ENCODE measurements around the gene NCK1.

Gene NCK1

GRCh38 chr3:136882571-136882970 is 20.6 kb downstream of the NCK1 start:
- Mint-ChIP-seq H3K27ac (no peak overlapping the region), H3K27me3 (ENCODE audit: low read depth, poor library complexity) (no peaks in the 10 kb centered on the region), H3K36me3 (ENCODE audit: low read depth) (peaks cover 60% of the 10 kb centered on the region), H3K4me3 (no peak overlapping the region), H3K9me3 (peaks cover 44% of the 10 kb centered on the region), H3K4me1 (no peaks in the 10 kb centered on the region)
- no peak for TF ChIP-seq CTCF (IDR thresholded peaks at IDR 0.05)
- no peak for DNase-seq

GRCh38 chr3:136883967-136884720 is 22.1 kb downstream of the NCK1 start:
- H3K27ac Mint-ChIP-seq = no peak overlapping the region

GRCh38 chr3:136885357-136886213 is 23.6 kb downstream of the NCK1 start:
- DNase-seq = no peak
- Mint-ChIP-seq H3K4me1 (no peaks in the 10 kb centered on the region), H3K9me3 (peaks cover 39% of the 10 kb centered on the region), H3K36me3 (ENCODE audit: low read depth) (peaks cover 59% of the 10 kb centered on the region), H3K27me3 (ENCODE audit: low read depth, poor library complexity) (no peaks in the 10 kb centered on the region), H3K4me3 (no peak overlapping the region), H3K27ac (no peak overlapping the region)
- TF ChIP-seq CTCF (IDR thresholded peaks at IDR 0.05) = no peak

More at GRCh38 chr3:136883967-136884720, 22.1 kb downstream of the NCK1 start:
- DNase-seq = no peak
- H3K4me3 Mint-ChIP-seq = no peak overlapping the region
- H3K27me3 Mint-ChIP-seq (ENCODE audit: low read depth, poor library complexity) = no peaks in the 10 kb centered on the region
- H3K4me1 Mint-ChIP-seq = no peaks in the 10 kb centered on the region
- peaks cover 42% of the 10 kb centered on the region for H3K9me3 Mint-ChIP-seq
- peaks cover 60% of the 10 kb centered on the region for H3K36me3 Mint-ChIP-seq (ENCODE audit: low read depth)
- TF ChIP-seq CTCF (IDR thresholded peaks at IDR 0.05) = no peak

GRCh38 chr3:136889947-136890346 is 27.9 kb downstream of the NCK1 start:
- peaks cover 77% of the 10 kb centered on the region for H3K36me3 Mint-ChIP-seq (ENCODE audit: low read depth)
- TF ChIP-seq CTCF (IDR thresholded peaks at IDR 0.05) = no peak
- DNase-seq = no peak
- no peaks in the 10 kb centered on the region for H3K4me1 Mint-ChIP-seq
- H3K27me3 Mint-ChIP-seq (ENCODE audit: low read depth, poor library complexity) = peaks cover 3% of the 10 kb centered on the region
- H3K4me3 Mint-ChIP-seq = no peak overlapping the region
- H3K9me3 Mint-ChIP-seq = peaks cover 62% of the 10 kb centered on the region
- H3K27ac Mint-ChIP-seq = no peak overlapping the region

GRCh38 chr3:136891934-136892855 is 30.2 kb downstream of the NCK1 start:
- H3K27ac Mint-ChIP-seq = no peak overlapping the region
- peaks cover 66% of the 10 kb centered on the region for H3K9me3 Mint-ChIP-seq
- H3K4me1 Mint-ChIP-seq = no peaks in the 10 kb centered on the region
- no peak for DNase-seq
- no peak overlapping the region for H3K4me3 Mint-ChIP-seq
- peaks cover 3% of the 10 kb centered on the region for H3K27me3 Mint-ChIP-seq (ENCODE audit: low read depth, poor library complexity)
- peaks cover 83% of the 10 kb centered on the region for H3K36me3 Mint-ChIP-seq (ENCODE audit: low read depth)
- no peak for TF ChIP-seq CTCF (IDR thresholded peaks at IDR 0.05)
